Pancreas (tissue), 10 donors: ENCODE measurements around the gene AGPAT4. TPM values are rescaled to one million over a fixed set of nuclear protein-coding genes. Genes with fewer than 3 reads are reported as not detected.

Experiments
- ATAC-seq, 4 donors: fragments of 200-7000 bp; cut with Tn5 transposase; one replicate each; pipeline versions ENCODE4 v1.8.0 to v1.9.1; 2020; ENCODE audit warnings: mild to moderate bottlenecking in 4 of 4, moderate library complexity in 4 of 4
- DNase-seq, 6 donors: peaks; one replicate each; pipeline ENCODE4 v3.0.0-alpha.2; 2020
- FAIRE-seq: peaks from 2 replicates; lab custom pipeline; 2012; peaks lifted over from hg19 to GRCh38; lab: Jason Lieb, UNC
- H3K27ac ChIP-seq, 4 donors: fragments of 200-600 bp; sonication (generic); 1 replicate in 3 of 4; 2 replicates in 1 of 4; pipeline versions ENCODE4 v1.5.0 to v1.8.0; 2020
- H3K27me3 ChIP-seq, 4 donors: fragments of 200-600 bp; one replicate each; pipeline ENCODE4 v1.8.0; 2021
- H3K36me3 ChIP-seq, 3 donors: fragments of 200-600 bp; sonication (generic) in 1 of 3; one replicate each; pipeline versions ENCODE4 v1.5.0 to v1.8.0; 2020 to 2021
- H3K4me1 ChIP-seq, 3 donors: fragments of 200-600 bp; one replicate each; pipeline ENCODE4 v1.8.0; 2021
- H3K4me3 ChIP-seq, 4 donors: fragments of 200-600 bp; sonication (generic) in 2 of 4; one replicate each; pipeline versions ENCODE4 v1.5.0 to v1.8.0; 2020 to 2021
- H3K9me3 ChIP-seq, 4 donors: fragments of 200-600 bp; one replicate each; pipeline ENCODE4 v1.8.0; 2021
- CTCF ChIP-seq, 4 donors: fragments of 200-600 bp; sonication (generic) in 3 of 4; IDR thresholded peaks; one replicate each; pipeline versions ENCODE4 v1.5.0 to v1.8.0; 2021; ENCODE audit warnings: antibody characterized with exemption in 4 of 4
- WGBS, 2 donors: extraction: QIAGEN DNeasy Blood & Tissue Kit; methylation state at CpG; one replicate each; pipeline ENCODE4 v1.1.7; 2013; 5-methylcytosine and 5-hydroxymethylcytosine counted together
- intact Hi-C, 3 donors: fragments of 100-400 bp; cut with DNase I; formaldehyde crosslinking; loops; one replicate each; pipeline versions ENCODE4 v1.11.1 to v1.14.2; 2022
- polyA plus RNA-seq, 2 donors: library from polyadenylated mRNA; stranded (reverse); fragments of 200-250 nt; gene quantifications; one replicate each; pipeline ENCODE4 v1.2.3, GENCODE V29; 2013
- total RNA-seq, 6 donors: library from RNA; stranded (reverse); fragmentation: NEBNext Ultra II Directional in 4 of 6; extraction: Animal tissue kit (Norgen Biotek cat#: 25700) in 4 of 6; gene quantifications; one replicate each; pipeline versions ENCODE4 v1.2.1 to v1.2.4, GENCODE V29; 2021 to 2023
- donor health status: healthy with polysubstance abuse.
- donor health status: DM: no; HTN: no; CAD: no; lungs with moderate emphysema.
- donor health status: DM: no; HTN: no; CAD: no.
- donor health status: control.
- donor health status: control.
- donor health status: Bipolar disorder and iron deficiency.
- donor health status: DM: yes; HTN: yes; CAD: no.
- donor health status: DM: no; HTN: no; CAD: no.
- donor health status: DM: no; HTN: no; CAD: no.
- donor health status: DM: yes; HTN: yes; CAD: no.

Gene AGPAT4
- total and polyA plus RNA-seq, 8 donors: 1.6 to 6.4 (median 2.3) TPM

- peaks cover 0 to 42% (median 11%) of the 10 kb centered on the region in 3 donors for H3K36me3 ChIP-seq
- DNase-seq (no peak), ATAC-seq (peak in 2 of 4 donors; percentile 59 to 63), FAIRE-seq (no peak)
- no peak overlapping the region for H3K4me3 ChIP-seq
- no peaks in the 10 kb centered on the region for H3K27me3 ChIP-seq
- WGBS, 2 donors: 90 to 92% methylated on average over 7 of the region's 7 CpGs
- no peak overlapping the region for H3K27ac ChIP-seq
- no peaks in the 10 kb centered on the region for H3K4me1 ChIP-seq
- no peak for TF ChIP-seq CTCF (IDR thresholded peaks at IDR 0.05)
- intact Hi-C loops: no loop called here
- no peaks in the 10 kb centered on the region for H3K9me3 ChIP-seq
Observed at GRCh38 chr6:161117308-161117707, 156.6 kb downstream of the AGPAT4 start.

GRCh38 chr6:161116554-161116953, 157.3 kb downstream of the AGPAT4 start:
- Histone ChIP-seq H3K9me3 (no peaks in the 10 kb centered on the region), H3K27me3 (no peaks in the 10 kb centered on the region), H3K4me3 (no peak overlapping the region), H3K36me3 (peaks cover 0 to 49% (median 11%) of the 10 kb centered on the region in 3 donors), H3K4me1 (no peaks in the 10 kb centered on the region), H3K27ac (no peak overlapping the region)
- 92 to 93% methylated on average over 4 of the region's 4 CpGs for WGBS, 2 donors
- no peak for FAIRE-seq
- intact Hi-C loops: no loop called here
- ATAC-seq: no peak
- DNase-seq: no peak
- no peak for TF ChIP-seq CTCF (IDR thresholded peaks at IDR 0.05)

- ATAC-seq: no peak
- DNase-seq: no peak
- Histone ChIP-seq H3K4me1 (no peaks in the 10 kb centered on the region), H3K4me3 (no peak overlapping the region), H3K27ac (no peak overlapping the region), H3K9me3 (no peaks in the 10 kb centered on the region), H3K27me3 (no peaks in the 10 kb centered on the region), H3K36me3 (peaks cover 0 to 60% (median 16%) of the 10 kb centered on the region in 3 donors)
- intact Hi-C loops: no loop called here
- WGBS, 2 donors: 94 to 96% methylated on average over 3 of the region's 3 CpGs
- FAIRE-seq: no peak
- TF ChIP-seq CTCF (IDR thresholded peaks at IDR 0.05): no peak
Observed at GRCh38 chr6:161115468-161115867, 158.4 kb downstream of the AGPAT4 start.

- Histone ChIP-seq H3K9me3 (no peaks in the 10 kb centered on the region), H3K27ac (no peak overlapping the region), H3K36me3 (peaks cover 0 to 68% (median 21%) of the 10 kb centered on the region in 3 donors), H3K4me1 (peaks cover 0 to 14% (median 13%) of the 10 kb centered on the region in 3 donors), H3K27me3 (no peaks in the 10 kb centered on the region), H3K4me3 (no peak overlapping the region)
- ATAC-seq (no peak), DNase-seq (no peak), FAIRE-seq (no peak)
- 87 to 88% methylated on average over 4 of the region's 4 CpGs for WGBS, 2 donors
- no peak for TF ChIP-seq CTCF (IDR thresholded peaks at IDR 0.05)
- intact Hi-C loops: no loop called here
Observed at GRCh38 chr6:161111261-161111660, 162.6 kb downstream of the AGPAT4 start.

GRCh38 chr6:161110028-161110779, 163.7 kb downstream of the AGPAT4 start:
- intact Hi-C loops: no loop called here
- TF ChIP-seq CTCF (IDR thresholded peaks at IDR 0.05): no peak
- 92 to 95% methylated on average over 14 of the region's 14 CpGs for WGBS, 2 donors
- Histone ChIP-seq H3K27ac (no peak overlapping the region), H3K4me3 (no peak overlapping the region), H3K4me1 (peaks cover 0 to 14% (median 13%) of the 10 kb centered on the region in 3 donors), H3K27me3 (no peaks in the 10 kb centered on the region), H3K9me3 (no peaks in the 10 kb centered on the region), H3K36me3 (peaks cover 0 to 59% (median 21%) of the 10 kb centered on the region in 3 donors)
- FAIRE-seq: no peak
- ATAC-seq: no peak
- no peak for DNase-seq
